Panc1 (cell line): ENCODE results near the gene C12orf42. TPM values are rescaled to one million over a fixed set of nuclear protein-coding genes. Genes with fewer than 3 reads are reported as not detected.

Source experiments
- ATAC-seq: fragments of 200-7000 bp; cut with Tn5 transposase; 2 replicates; pipeline ENCODE4 v1.9.1; 2020; ENCODE audit warnings: mild to moderate bottlenecking, moderate library complexity
- BruUV-seq: library from RNA; stranded (reverse); fragments of 400-500 nt; replicated peaks from 2 replicates; lab custom pipeline; 2021; lab: Mats Ljungman, UMichigan
- CTCF ChIA-PET: fragments of 300-600 bp; sonication (Branson Sonifier 250); formaldehyde crosslinking; loops from one replicate; lab custom pipeline; 2022; ENCODE audit warnings: antibody characterized with exemption; lab: Charles Lee
- POLR2A ChIA-PET: fragments of 300-600 bp; sonication (Branson Sonifier 250); formaldehyde crosslinking; loops from one replicate; lab custom pipeline; 2022; ENCODE audit warnings: antibody characterized with exemption; lab: Charles Lee
- DNase-seq: peaks from one replicate; pipeline ENCODE4 v3.0.0-alpha.2; 2010; ENCODE audit warnings: low read depth, low spot score
- H3K27ac ChIP-seq: 2 replicates; pipeline ENCODE4 v1.5.1; 2011; ENCODE audit warnings: mild to moderate bottlenecking, low read length, inconsistent platforms
- H3K27me3 ChIP-seq: fragments of 200-500 bp; sonication (Bioruptor generic); 2 replicates; pipeline ENCODE4 v1.6.0; 2014; ENCODE audit warnings: low read length, inconsistent platforms; ENCODE audit not compliant: control insufficient read depth, insufficient read depth
- H3K36me3 ChIP-seq: fragments of 200-500 bp; sonication (Bioruptor generic); 2 replicates; pipeline ENCODE4 v1.5.1; 2014; ENCODE audit warnings: inconsistent platforms, mild to moderate bottlenecking, low read length, moderate library complexity; ENCODE audit not compliant: control insufficient read depth, insufficient read depth
- H3K4me1 ChIP-seq: 2 replicates; pipeline ENCODE4 v1.5.1; 2011; ENCODE audit warnings: inconsistent platforms, mild to moderate bottlenecking, low read length, moderate library complexity; ENCODE audit not compliant: control insufficient read depth, insufficient read depth
- H3K4me3 ChIP-seq, 2 experiments: 2 replicates each; pipeline ENCODE4 v1.5.1; 2011 to 2012; ENCODE audit warnings: low read depth in 2 of 2, low read length in 2 of 2, mild to moderate bottlenecking in 2 of 2, inconsistent platforms in 1 of 2, moderate library complexity in 1 of 2
- H3K9me3 ChIP-seq: fragments of 200-500 bp; sonication (Bioruptor generic); 2 replicates; pipeline ENCODE4 v1.5.1; 2014; ENCODE audit warnings: low read depth, mild to moderate bottlenecking, inconsistent platforms, low read length, moderate library complexity; ENCODE audit not compliant: control insufficient read depth, insufficient read depth
- CTCF ChIP-seq: fragments of 450-650 bp; IDR thresholded peaks from 2 replicates; pipeline ENCODE4 v1.5.1; 2017; ENCODE audit warnings: mild to moderate bottlenecking
- POLR2AphosphoS5 ChIP-seq: IDR thresholded peaks from 2 replicates; pipeline ENCODE4 v1.6.1; 2012; ENCODE audit warnings: mild to moderate bottlenecking, low read depth, low read length, moderate library complexity
- REST ChIP-seq, 2 experiments: IDR thresholded peaks; 2 replicates each; pipeline ENCODE4 v1.6.1; 2011 to 2012; ENCODE audit warnings: low read depth in 2 of 2, control low read depth in 1 of 2, low read length in 1 of 2, mild to moderate bottlenecking in 1 of 2, moderate library complexity in 1 of 2; ENCODE audit not compliant: insufficient read depth in 1 of 2
- SIN3A ChIP-seq: IDR thresholded peaks from 2 replicates; pipeline ENCODE4 v1.6.1; 2012; ENCODE audit warnings: low read depth, mild to moderate bottlenecking, low read length, moderate library complexity, borderline replicate concordance; ENCODE audit not compliant: insufficient read depth
- TCF7L2 ChIP-seq: IDR thresholded peaks from 2 replicates; pipeline ENCODE4 v1.6.1; 2011; ENCODE audit warnings: mild to moderate bottlenecking, low read depth, low read length, inconsistent platforms
- in situ Hi-C: cut with HindIII; loops from 2 replicates; pipeline ENCODE4 v1.10.0; 2016; ENCODE audit warnings: low sequenced_read_pairs, low pct_unique_long_range_greater_than_20kb
- intact Hi-C: fragments of 100-400 bp; cut with micrococcal nuclease; formaldehyde crosslinking; loops from one replicate; pipeline ENCODE4 v1.10.0; 2022; ENCODE audit not compliant: unreplicated experiment
- total RNA-seq: library from RNA; stranded (reverse); gene quantifications from one replicate; pipeline ENCODE4 v1.2.1, GENCODE V29; 2021; ENCODE audit not compliant: unreplicated experiment

The C12orf42 gene
- total RNA-seq, 1 experiment from 2014 or later: not detected

- no peak overlapping the region for H3K4me3 ChIP-seq
- H3K9me3 ChIP-seq: no peaks in the 10 kb centered on the region
- ATAC-seq (no peak), DNase-seq (no peak)
- H3K4me1 ChIP-seq: no peaks in the 10 kb centered on the region
- no peak for TF ChIP-seq CTCF
- no peak for TF ChIP-seq POLR2AphosphoS5
- no peak for TF ChIP-seq SIN3A
- no peak for TF ChIP-seq TCF7L2
- no peak for TF ChIP-seq REST (IDR thresholded peaks at IDR 0.05; ENCODE audit: insufficient read depth in 1 of 2, low read depth in 2 of 2, low read length in 1 of 2)
- H3K27ac ChIP-seq: no peak overlapping the region
- BruUV-seq: no TSS peak
- no peaks in the 10 kb centered on the region for H3K27me3 ChIP-seq
- CTCF ChIA-PET: no interaction called here
- POLR2A ChIA-PET: interaction anchor here (0.5 kb wide), 1 partner anchor 81 kb away, joined by 3 read pairs; no protein-coding TSS in a partner anchor
- intact Hi-C loops: no loop called here
- no peaks in the 10 kb centered on the region for H3K36me3 ChIP-seq
- in situ Hi-C loops: no loop called here
Measured at GRCh38 chr12:103282124-103282523, 213.6 kb downstream of the C12orf42 start.

- ATAC-seq (no peak), DNase-seq (no peak)
- no peaks in the 10 kb centered on the region for H3K27me3 ChIP-seq
- TF ChIP-seq REST (IDR thresholded peaks at IDR 0.05; ENCODE audit: insufficient read depth in 1 of 2, low read depth in 2 of 2, low read length in 1 of 2): no peak
- no peak for TF ChIP-seq SIN3A
- no peak for TF ChIP-seq TCF7L2
- no peak for TF ChIP-seq POLR2AphosphoS5
- no peak for TF ChIP-seq CTCF
- CTCF ChIA-PET: no interaction called here
- no peaks in the 10 kb centered on the region for H3K4me1 ChIP-seq
- intact Hi-C loops (no loop called here), in situ Hi-C loops (no loop called here)
- no peaks in the 10 kb centered on the region for H3K9me3 ChIP-seq
- POLR2A ChIA-PET: no interaction called here
- no peak overlapping the region for H3K27ac ChIP-seq
- H3K36me3 ChIP-seq: no peaks in the 10 kb centered on the region
- H3K4me3 ChIP-seq: no peak overlapping the region
- no TSS peak for BruUV-seq
Measured at GRCh38 chr12:103279444-103279843, 216.3 kb downstream of the C12orf42 start.
